GM19025 (cell line): ENCODE results near the gene EIF5.

Experiments
- ATAC-seq: cut with Tn5 transposase; IDR thresholded peaks from one replicate; pipeline ENCODE4 v1.9.1; 2021; ENCODE audit warnings: mild to moderate bottlenecking, low read depth, moderate library complexity; ENCODE audit not compliant: unreplicated experiment

Gene EIF5

GRCh38 chr14:103308717-103309616 lies 25.1 kb upstream of the EIF5 start:
- ATAC-seq, result no peak

- no peak for ATAC-seq
These were observed 23.4 kb upstream of the EIF5 start for GRCh38 chr14:103310576-103311095.

DNA sequence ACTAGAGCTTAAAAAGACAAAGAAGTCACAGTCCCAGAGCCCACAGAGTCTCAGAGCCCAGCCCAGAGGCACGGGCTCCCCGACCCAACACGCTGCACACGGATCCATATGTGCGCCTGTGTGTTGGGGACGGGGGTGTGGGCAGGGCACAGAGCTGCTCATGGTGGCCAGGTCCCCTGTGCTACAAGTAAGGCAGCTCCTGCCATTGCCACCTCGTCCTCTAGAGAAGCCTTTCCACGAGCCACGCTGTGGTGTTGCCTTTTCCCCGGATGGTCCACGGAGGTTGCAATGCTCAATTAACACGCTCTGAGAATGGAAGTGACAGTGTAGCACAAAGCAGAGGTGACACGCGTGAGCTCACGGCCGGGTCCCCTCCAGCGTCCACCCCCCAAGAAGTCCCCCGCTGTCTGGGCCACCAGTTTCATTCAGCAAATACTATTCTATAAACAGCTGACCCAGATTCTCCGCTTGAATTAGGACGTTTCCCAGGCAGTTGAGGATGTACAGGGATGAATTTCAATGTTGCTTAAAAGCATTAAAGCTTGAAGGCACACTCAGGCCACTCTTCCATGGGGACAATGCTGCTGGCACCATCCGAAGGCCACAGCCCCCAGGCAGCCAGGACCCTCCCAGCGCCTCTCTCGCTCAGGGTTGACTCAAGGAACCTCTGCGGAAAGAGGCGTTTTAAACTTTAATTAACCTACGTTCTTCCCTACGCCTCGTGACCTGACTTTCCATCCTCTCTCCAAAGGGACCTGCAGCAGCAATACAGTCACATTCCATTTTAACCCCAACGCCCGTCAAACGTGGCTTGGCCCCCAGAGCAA lies 22.7 kb upstream of the EIF5 start:
- no peak for ATAC-seq

- ATAC-seq, result no peak
These were observed 21.9 kb upstream of the EIF5 start for GRCh38 chr14:103312006-103312635.

GRCh38 chr14:103313704-103314103 lies 20.3 kb upstream of the EIF5 start:
- ATAC-seq, result no peak

GRCh38 chr14:103314496-103315277 lies 19.4 kb upstream of the EIF5 start:
- no peak for ATAC-seq

- ATAC-seq, result no peak
These were observed 18.6 kb upstream of the EIF5 start for GRCh38 chr14:103315351-103315911.

DNA sequence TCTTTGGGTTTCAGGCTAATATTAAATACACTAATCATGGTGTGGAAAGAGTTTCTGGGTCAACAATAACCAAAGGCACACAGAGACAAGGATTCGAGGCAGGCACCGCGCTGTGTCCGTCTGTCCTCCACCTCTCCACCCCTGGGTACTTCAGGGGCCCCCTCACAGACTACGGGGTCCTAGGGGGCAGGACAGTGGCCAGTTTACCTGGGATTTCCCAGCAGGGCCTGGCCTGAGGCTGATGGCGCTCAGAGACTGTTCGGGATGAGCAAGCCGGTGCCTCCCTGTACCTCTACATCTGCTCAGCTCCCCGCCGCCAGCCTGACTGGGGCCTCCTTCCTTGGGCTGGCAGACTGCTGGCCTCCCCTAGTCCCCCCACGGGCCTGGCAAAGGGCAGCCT lies 18.1 kb upstream of the EIF5 start:
- ATAC-seq, result no peak

GRCh38 chr14:103316721-103317121 lies 17.3 kb upstream of the EIF5 start:
- ATAC-seq, result no peak

DNA sequence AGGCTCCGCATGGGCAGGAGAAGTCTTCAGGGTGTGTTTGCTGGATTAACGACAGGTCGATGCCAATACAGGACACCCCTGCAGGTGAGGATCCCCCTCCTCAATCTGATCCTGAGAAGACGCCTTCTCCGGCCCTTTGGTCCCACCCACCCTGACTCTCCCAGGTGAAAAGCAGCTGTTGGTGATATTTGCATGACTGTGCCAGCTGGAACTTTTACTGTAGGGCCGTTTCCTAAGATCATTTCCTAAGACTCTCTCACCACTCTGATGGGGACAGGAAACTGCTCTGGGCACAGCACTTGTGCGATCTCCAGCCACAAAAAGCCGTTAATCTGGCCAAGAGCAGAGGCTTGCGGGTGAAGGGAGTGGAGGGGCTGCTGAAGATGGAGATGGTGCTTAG lies 16.8 kb upstream of the EIF5 start:
- no peak for ATAC-seq

GRCh38 chr14:103317976-103318580 lies 16.0 kb upstream of the EIF5 start:
- no peak for ATAC-seq

- ATAC-seq, result no peak
These were observed 15.2 kb upstream of the EIF5 start for GRCh38 chr14:103318750-103319419.

DNA sequence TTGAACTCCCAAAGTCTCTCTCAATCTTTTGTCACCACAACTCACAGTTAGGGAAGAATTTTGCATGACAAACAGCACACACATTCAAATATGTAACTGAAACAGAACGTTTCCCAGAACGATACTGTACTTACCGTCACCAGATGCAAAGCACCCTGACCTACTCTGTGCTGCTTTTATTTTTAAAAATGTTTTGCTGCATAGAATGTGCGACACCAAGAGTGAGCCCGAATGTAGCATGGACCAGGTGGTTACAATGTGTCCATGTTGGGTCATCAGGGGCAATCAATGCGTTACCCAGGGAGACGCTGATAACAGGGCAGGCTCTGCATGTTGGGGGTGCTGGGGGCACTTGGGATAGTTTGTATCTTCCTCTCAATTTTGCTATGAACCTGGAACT lies 14.6 kb upstream of the EIF5 start:
- ATAC-seq, result no peak

DNA sequence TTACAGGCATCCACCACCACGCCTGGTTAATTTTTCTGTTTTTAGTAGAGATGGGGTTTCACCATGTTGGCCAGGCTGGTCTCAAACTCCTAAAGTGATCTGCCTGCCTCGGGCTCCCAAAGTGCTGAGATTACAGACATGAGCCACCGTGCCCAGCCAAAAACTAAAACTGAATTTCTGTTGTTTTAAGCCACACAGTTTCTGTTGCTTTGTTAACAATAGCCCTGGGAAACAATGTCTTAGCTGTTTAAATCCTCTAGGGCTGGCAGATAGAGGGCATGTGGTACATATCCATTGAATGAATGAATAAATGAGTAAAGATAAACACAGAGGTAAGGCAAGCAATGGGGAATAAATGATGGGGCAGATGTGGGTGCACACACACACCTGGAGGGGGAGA lies 8.0 kb upstream of the EIF5 start:
- ATAC-seq, result no peak

DNA sequence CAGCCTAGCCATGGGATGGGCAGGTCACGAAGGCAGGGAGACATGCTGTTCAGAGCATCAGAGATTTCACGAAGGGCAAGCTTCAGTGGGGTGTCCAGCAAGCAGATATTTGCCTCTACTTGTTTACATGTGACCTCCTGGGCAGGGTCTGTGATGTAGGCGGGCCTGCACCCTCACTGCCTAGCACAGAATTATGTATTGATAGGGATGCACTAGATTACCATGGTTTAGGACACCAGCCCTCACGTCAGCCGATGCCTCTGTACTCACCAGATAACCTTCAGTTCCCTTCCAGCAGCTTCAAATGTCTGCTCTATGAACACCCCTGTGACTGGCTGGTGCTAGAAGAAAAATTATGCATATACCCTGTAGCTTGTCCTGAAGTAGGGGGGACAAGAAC lies 5.1 kb upstream of the EIF5 start:
- no peak for ATAC-seq

DNA sequence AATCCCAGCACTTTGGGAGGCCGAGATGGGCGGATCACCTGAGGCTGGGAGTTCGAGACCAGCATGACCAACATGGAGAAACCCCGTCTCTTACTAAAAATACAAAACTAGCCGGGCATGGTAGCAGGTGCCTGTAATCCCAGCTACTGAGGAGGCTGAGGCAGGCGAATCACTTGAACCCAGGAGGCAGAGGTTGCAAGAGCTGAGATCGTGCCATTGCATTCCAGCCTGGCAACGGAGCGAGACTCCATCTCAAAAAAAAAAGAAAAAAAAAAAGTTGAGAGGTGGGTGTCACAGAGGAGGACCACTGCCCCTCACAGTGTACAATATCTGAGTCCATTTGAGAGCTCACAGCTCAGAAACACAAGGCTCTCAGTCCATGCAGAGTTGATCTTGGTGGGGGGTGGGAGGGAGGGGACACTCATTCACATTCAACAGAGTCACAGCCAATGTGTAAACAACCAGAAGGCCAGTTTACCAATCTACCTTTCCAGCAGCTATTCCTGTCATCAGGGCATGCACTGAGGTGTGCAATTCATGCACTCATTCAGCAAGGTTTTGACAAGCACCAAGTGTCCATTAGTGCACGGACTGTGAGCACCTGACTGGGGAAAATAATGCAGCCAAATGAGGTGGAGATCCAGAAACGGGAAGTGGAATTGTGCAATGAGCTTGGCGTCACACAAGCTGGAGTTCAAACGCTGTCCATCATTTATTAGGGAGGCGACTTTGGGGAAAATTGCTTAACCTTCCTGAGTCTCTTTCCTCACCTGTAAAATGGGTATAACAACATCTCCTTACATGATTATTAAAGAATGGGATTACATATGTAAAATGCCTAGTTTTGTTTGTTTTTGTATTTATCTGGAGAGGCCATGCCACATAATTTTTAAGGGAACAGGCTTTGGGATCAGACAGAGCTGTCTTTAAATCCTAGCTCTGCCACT lies 4.4 kb upstream of the EIF5 start:
- ATAC-seq, result no peak

DNA sequence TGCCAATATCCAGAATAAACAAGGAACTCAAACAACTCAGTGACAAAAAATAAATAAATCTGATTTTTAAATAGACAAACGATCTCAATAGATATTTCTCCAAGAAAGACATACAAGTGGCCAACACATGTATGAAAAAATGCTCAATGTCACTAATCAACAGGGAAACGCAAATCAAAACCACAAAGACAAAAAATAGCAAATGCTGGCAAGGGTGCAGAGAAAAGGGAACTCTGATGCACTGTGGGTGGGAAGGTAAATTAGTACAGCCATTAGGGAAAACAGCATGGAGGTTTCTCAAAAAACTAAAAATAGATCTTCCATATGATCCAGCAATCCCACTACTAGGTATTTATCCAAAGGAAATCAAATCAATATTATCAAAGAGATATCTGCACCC lies 3.5 kb upstream of the EIF5 start:
- ATAC-seq, result no peak
